Retinal pigment epithelial cell (primary cell): ENCODE results near the gene DET1.
"Not testable (repeated sequence)": the region's sequence is repeated elsewhere in the genome, so short reads cannot be mapped to it uniquely, and the experiment has no call there.

Experiments
- DNase-seq: peaks from one replicate; pipeline ENCODE4 v3.0.0-alpha.2; 2010; ENCODE audit warnings: low read depth
- H3K4me3 ChIP-seq: 2 replicates; pipeline ENCODE4 v1.5.1; 2011; ENCODE audit warnings: mild to moderate bottlenecking, low read length, control low read depth, moderate library complexity
- CTCF ChIP-seq: conservative IDR thresholded peaks from 2 replicates; pipeline ENCODE4 v1.5.1; 2011; ENCODE audit warnings: low read depth, low read length, control low read depth, inconsistent platforms

DET1 gene

GRCh38 chr15:88545578-88546247 lies 768 bp downstream of the DET1 start:
- DNase-seq, result not testable (repeated sequence)
- peak overlapping the region; percentile 83 for H3K4me3 ChIP-seq

- no peak overlapping the region for H3K4me3 ChIP-seq
- no peak for TF ChIP-seq CTCF
- DNase-seq, result no peak
Observed at GRCh38 chr15:88543065-88543776, 3.3 kb downstream of the DET1 start.

GRCh38 chr15:88542342-88542733 lies 4.1 kb downstream of the DET1 start:
- no peak overlapping the region for H3K4me3 ChIP-seq
- no peak for TF ChIP-seq CTCF
- DNase-seq, result no peak

GRCh38 chr15:88541709-88542341 lies 4.7 kb downstream of the DET1 start:
- no peak for TF ChIP-seq CTCF
- no peak overlapping the region for H3K4me3 ChIP-seq
- DNase-seq, result no peak

GRCh38 chr15:88541111-88541510 lies 5.4 kb downstream of the DET1 start:
- H3K4me3 ChIP-seq, DNase-seq: not testable (repeated sequence)

- DNase-seq, result not testable (repeated sequence)
Observed at GRCh38 chr15:88540350-88540749, 6.1 kb downstream of the DET1 start.

GRCh38 chr15:88539441-88539840 lies 7.0 kb downstream of the DET1 start:
- no peak overlapping the region for H3K4me3 ChIP-seq
- no peak for DNase-seq
- no peak for TF ChIP-seq CTCF

More at GRCh38 chr15:88540350-88540749, 6.1 kb downstream of the DET1 start:
- not testable (repeated sequence) for H3K4me3 ChIP-seq

GRCh38 chr15:88538972-88539371 lies 7.5 kb downstream of the DET1 start:
- DNase-seq, result no peak
- no peak for TF ChIP-seq CTCF
- H3K4me3 ChIP-seq, result no peak overlapping the region
